ENCODE results near the gene NKIRAS2. TPM values are rescaled to one million over a fixed set of nuclear protein-coding genes. Genes with fewer than 3 reads are reported as not detected.

NKIRAS2 gene
- total and polyA plus RNA-seq, 2 experiments from 2014 or later, result 31.3 to 52.9 TPM

- Mint-ChIP-seq H3K27ac (peak within 1 kb of the TSS; percentile 99), H3K27me3 (ENCODE audit: insufficient read depth, low read depth, poor library complexity) (peaks cover 11% of the 10 kb centered on the region), H3K4me3 (peak within 1 kb of the TSS; percentile 99), H3K4me1 (peaks cover 44% of the 10 kb centered on the region), H3K36me3 (ENCODE audit: low read depth) (peaks cover 34% of the 10 kb centered on the region), H3K9me3 (peaks cover 2% of the 10 kb centered on the region; the same call in 1 of the 3 replicates)
- H2AFZ ChIP-seq, result peak within 1 kb of the TSS; percentile 87
- peak within 1 kb of the TSS; percentile 98 for H3K27ac ChIP-seq (ENCODE audit: low read depth)
- H4K20me1 ChIP-seq (replicated peaks; ENCODE audit: insufficient read depth), result peaks cover 9% of the 10 kb centered on the region; the same call in 1 of the 2 replicates
- peak; percentile 86 for ATAC-seq
- peaks cover 1% of the 10 kb centered on the region for H3K36me3 ChIP-seq (ENCODE audit: insufficient read depth)
- peaks cover 30% of the 10 kb centered on the region for H3K4me1 ChIP-seq (ENCODE audit: insufficient read depth)
- peaks cover 9% of the 10 kb centered on the region for H3K9me2 ChIP-seq (ENCODE audit: insufficient read depth)
- H3K27me3 ChIP-seq (ENCODE audit: insufficient read depth), result no peaks in the 10 kb centered on the region
- peaks cover 31% of the 10 kb centered on the region for H3F3A ChIP-seq (replicated peaks; ENCODE audit: low read depth)
- peak within 1 kb of the TSS; percentile 83 for H3K4me2 ChIP-seq
- peak within 1 kb of the TSS; percentile 93 for H3K4me3 ChIP-seq
- peak; percentile 97 for DNase-seq (ENCODE audit: low spot score)
- TF ChIP-seq REST (IDR thresholded peaks at IDR 0.05; ENCODE audit: unreplicated experiment) (no peak), ETS1 (IDR thresholded peaks at IDR 0.05) (peak; percentile 82), STAT1 (IDR thresholded peaks at IDR 0.05; ENCODE audit: unreplicated experiment) (no peak), ZNF331 (CRISPR knock-in tag; IDR thresholded peaks at IDR 0.05; ENCODE audit: low read depth) (no peak), EZH2phosphoT487 (IDR thresholded peaks at IDR 0.05; ENCODE audit: unreplicated experiment) (no peak), JUNB (IDR thresholded peaks at IDR 0.05; ENCODE audit: unreplicated experiment) (no peak), POLR2AphosphoS5 (IDR thresholded peaks at IDR 0.05; ENCODE audit: low read depth) (peak; percentile 83), CTCF (conservative IDR thresholded peaks at IDR 0.05; ENCODE audit: low read depth in 2 of 2) (peak in 1 of 2 experiments; percentile 28; a peak in 2 of 4 replicates), ZNF114 (CRISPR knock-in tag; IDR thresholded peaks at IDR 0.05) (no peak), NANOG (IDR thresholded peaks at IDR 0.05; ENCODE audit: borderline replicate concordance) (no peak), ZNF462 (CRISPR knock-in tag; IDR thresholded peaks at IDR 0.05) (no peak), CREB1 (CRISPR knock-in tag; IDR thresholded peaks at IDR 0.05; ENCODE audit: low read depth) (peak; percentile 60), EZH2 (IDR thresholded peaks at IDR 0.05; ENCODE audit: low read depth, unreplicated experiment) (no peak)
- peaks cover 61% of the 10 kb centered on the region for H3K79me2 ChIP-seq (replicated peaks; ENCODE audit: insufficient read depth)
Observed at GRCh38 chr17:42016941-42017865, 2.7 kb upstream of the NKIRAS2 start, which contains the start of gene DNAJC7. TSS of gene DNAJC7 (minus strand) at chr17:42017439. CDS start at chr17:42017416, 23 bp downstream.

Data from GM23338 (cell line).